HG03196 (cell line): ENCODE results near the gene RFESD.
A peak's percentile ranks its signal among the peaks of the same experiment; 100 is the strongest.
"Not testable (repeated sequence)": the region's sequence is repeated elsewhere in the genome, so short reads cannot be mapped to it uniquely, and the experiment has no call there.

Experiments
- ATAC-seq: cut with Tn5 transposase; IDR thresholded peaks from one replicate; pipeline ENCODE4 v1.9.1; 2021; ENCODE audit not compliant: unreplicated experiment

The RFESD gene

GRCh38 chr5:95627971-95628810 is 18.4 kb upstream of the RFESD start:
- ATAC-seq: no peak

- ATAC-seq: no peak
Measured at GRCh38 chr5:95628933-95629332, 17.6 kb upstream of the RFESD start.

DNA sequence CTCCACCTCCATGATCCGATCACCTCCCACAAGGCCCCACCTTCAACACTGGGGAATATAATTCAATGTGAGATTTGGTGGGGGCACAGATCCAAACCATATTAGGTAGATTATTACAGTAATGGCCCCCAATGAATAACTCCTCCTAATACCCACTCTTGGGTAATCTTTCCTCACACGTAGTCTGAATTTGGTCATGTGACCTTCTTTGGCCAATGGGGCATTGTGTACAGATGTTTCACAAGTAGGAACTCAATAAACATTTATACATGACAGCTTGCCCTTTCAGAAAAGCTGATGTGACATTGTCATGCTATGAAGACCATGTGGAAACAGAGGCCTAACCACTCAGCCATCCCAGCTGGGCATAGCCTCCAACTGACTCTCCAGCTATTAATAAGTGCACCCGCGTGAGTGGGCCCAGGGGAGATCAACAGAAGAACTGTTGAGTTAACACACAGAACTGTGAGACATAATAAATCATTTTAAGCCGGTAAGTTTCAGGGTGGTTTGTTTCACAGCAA is 16.1 kb upstream of the RFESD start:
- ATAC-seq: no peak

GRCh38 chr5:95631255-95631958 is 15.2 kb upstream of the RFESD start:
- peak; percentile 19 for ATAC-seq

DNA sequence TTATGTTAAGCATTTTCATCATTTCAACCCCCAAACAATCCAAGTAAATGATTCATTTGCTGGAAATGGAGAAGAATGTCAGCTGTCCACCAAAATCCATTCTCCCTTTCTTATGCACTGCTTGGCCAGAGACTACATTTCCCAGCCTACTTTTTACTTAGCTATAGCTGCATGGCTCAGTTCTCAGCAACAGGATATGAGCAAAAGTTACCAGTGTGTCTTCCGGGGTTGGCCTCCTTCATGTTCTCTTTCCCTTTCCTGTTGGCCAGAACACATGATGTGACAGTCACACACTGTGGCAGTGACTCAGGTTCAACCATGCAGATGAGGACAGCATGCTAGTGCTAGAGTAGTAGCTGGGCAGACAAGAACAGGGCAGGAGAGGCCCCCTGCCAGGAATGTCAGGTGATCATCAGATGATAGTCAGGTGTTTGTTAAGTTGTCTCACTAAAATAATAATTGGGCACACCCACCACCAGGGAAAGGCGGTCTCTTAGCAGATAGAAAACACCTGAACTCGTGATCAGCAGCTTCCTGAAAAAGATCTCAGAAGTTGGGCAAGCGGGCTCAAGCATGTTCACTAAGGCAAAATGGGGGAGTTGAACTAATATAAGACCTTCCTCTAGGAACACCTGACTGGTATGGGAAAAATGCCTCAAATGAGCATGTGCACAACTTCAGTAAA is 14.4 kb upstream of the RFESD start:
- peak; percentile 96 for ATAC-seq

DNA sequence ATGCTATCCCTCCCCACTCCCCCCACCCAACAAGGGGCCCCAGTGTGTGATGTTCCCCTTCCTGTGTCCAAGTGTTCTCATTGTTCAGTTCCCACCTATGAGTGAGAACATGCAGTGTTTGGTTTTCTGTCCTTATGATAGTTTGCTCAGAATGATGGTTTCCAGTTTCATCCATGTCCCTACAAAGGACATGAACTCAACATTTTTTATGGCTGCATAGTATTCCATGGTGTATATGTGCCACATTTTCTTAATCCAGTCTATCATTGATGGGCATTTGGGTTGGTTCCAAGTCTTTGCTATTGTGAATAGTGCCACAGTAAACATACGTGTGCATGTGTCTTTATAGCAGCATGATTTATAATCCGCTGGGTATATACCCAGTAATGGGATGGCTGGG is 13.6 kb upstream of the RFESD start:
- not testable (repeated sequence) for ATAC-seq

DNA sequence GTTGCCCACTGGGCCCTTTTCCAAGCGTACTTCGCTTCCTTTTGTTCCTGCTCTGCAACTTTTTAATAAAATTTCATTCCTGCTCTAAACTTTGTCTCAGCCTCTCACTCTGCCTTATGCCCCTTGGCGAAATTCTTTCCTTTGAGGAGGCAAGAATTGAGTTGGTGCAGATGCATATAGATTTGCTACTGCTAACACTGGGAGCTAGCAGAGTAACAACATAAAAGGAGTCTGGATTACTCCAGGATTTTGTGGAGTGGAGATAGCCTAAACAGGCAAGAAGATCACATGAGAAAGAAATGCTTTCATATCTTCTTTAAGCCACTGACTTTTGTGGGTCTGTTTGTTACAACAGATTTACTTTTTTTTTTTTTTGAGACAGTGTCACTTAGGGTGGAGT is 12.9 kb upstream of the RFESD start:
- ATAC-seq: no peak

DNA sequence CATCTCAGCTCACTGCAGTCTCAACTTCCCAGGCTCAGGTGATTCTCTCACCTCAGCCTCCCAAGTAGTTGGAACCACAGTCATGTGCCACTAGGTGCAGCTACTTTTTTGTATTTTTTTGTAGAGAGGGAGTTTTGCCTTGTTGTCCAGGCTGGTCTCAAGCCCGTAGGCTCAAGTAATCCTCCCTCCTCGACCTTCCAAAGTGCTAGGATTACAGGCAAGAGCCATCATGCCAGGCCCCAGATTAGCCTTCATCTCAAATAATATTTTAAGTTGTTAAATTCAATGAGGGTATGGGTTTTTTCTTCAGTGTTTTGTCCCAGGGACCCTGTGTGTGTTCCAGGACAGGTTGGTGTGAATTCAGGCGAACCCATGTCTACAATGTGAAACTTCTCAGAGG is 12.5 kb upstream of the RFESD start:
- no peak for ATAC-seq

DNA sequence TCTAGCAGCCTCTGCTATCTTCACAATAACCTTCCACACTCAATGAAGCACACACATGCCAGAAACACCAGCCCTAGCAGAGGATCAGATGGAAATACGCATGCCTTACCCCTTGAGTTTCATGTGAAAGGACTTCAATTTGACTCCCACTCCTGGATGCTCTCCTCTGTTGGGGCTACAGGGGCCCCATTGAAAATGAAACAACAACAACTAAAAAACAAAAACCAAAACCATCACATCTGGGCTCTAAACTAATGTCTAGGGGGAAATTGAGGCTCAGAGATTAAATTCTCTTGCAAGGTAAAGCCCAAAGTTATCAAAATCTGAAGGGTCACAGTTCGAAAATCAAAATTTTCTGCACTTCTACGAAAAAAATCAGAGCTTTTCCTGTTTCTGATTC is 7.9 kb upstream of the RFESD start:
- no peak for ATAC-seq

DNA sequence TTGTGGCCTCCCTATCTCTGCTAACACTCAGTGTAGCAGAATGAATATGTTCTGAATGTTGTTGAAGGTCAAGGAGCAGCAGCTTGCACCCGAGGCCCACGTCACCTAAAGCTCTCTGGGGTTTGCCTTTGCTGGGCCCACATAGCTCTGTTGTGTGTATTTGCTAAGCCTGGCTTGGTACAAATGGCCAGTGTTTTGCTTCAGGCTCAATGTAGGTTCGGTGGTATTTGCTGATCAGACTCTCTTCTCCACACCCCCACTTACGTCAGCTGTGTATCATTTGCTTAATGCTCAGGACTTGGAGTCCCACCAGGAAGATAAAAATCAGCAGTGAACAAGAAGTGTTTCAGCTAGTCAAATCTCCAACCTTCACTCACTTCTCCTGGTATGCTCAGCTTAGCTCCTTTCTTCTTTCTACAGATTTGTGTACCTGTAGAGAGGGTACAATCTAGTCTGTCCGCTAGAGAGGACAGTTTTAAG is 4.8 kb upstream of the RFESD start:
- ATAC-seq: no peak

DNA sequence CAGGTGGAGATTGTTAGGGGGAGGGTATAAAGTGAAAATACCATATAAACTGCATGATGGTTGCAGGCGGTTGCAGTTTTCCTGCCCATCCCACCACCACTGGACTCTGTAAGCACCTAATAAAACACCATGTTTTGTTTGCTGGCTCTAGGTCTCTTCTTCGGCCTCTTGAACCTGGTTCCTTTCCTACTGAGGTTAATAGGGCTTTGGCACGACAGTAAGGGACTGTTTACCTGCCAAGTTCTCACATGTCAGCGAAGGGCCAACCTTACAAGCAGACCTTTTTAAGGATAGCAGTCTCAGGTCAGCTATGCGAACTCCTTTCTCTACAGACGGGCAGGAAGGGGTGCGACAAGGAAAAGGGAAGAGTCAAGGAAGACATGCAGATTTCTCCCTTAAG is 3.4 kb upstream of the RFESD start:
- no peak for ATAC-seq

- ATAC-seq: peak; percentile 44
Measured at GRCh38 chr5:95644351-95645042, 2.1 kb upstream of the RFESD start.

- not testable (repeated sequence) for ATAC-seq
Measured at GRCh38 chr5:95646226-95646568, 380 bp upstream of the RFESD start.

DNA sequence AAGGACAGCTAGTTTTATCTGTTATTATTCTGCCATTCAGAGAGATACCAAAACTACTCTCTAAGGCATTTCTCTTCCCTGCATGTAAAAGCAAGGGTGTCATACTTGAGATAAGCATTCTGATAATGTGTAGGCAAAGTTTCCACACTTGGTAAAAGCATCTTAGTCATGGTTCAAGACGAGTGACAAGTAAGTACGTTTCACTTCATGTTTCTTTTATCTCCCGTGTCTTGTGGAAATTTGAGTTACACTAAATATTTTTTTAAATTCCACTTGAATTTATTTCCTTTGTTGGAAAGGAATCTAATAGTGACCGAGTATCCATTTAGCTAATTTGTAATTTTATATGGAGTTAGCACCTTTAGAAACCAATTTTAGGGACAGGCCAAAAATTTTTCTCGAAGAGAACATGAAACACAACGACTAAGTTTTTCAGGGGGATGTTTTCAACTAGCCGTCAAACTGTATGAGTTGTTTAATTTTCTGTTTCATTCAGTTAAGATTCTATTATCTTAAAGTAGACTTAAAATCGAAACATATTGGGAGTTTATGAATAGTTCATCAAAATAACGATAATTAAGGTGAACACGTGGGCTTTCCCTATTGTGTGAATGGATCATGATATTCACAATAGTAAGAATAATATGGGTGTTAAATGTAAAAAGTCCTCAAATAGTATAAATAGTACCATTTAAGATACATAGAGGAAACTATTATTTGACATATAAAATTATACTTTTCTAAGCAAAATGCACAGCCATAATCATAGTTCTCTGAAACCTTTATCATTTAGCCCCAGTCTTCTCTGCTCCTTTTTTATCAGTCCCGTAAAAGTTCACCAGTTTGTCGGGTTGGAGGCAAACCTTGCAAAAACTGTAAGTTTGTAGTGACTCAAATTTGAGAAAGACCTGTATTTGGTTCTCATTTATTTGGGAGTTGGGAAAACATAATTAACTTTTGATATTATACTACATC is 1.6 kb downstream of the RFESD start:
- ATAC-seq: no peak

DNA sequence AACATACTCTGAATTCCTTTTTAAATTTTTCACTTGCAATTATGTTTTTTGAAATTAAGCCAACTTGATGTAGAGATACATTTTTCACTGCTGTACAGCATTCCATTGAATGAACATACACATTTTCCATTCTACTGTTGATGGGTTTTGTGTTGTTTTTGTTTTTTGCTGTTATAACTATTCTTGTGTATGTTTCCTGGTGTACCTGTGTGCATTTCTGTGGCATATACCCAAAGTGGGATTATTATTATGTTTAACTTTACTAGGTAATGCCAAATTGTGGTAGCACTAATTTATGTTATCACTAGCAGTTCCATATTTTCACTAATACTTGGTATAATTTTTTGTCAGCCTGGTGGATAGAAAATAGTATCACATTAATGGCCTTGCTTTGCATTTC is 2.7 kb downstream of the RFESD start:
- no peak for ATAC-seq

GRCh38 chr5:95649842-95650620 is 3.5 kb downstream of the RFESD start:
- ATAC-seq: no peak

GRCh38 chr5:95652849-95653248 is 6.3 kb downstream of the RFESD start:
- no peak for ATAC-seq

GRCh38 chr5:95654196-95654595 is 7.6 kb downstream of the RFESD start:
- no peak for ATAC-seq

DNA sequence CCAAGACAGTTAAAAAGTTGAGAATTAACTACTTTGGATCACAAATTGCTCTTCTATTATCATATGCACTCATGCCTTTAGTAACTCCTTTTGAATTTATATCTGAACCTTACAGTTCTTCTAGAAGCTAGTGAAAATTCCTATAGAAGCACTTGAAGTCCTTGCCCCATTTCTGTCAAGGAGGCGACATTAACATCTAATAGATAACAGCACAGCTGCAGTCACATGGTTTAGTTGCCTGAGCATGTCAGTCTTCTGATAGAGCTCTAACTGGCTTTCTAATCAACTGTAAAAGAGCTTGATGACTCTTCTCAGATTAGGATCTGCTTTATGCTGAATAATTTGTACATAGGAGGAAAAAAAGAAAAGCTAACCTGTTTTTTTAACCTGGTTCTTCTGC is 9.0 kb downstream of the RFESD start:
- no peak for ATAC-seq
